ENCODE data around the gene GNB1L.

The GNB1L gene

GRCh38 chr22:19859861-19860510 lies 5.3 kb upstream of the GNB1L start:
- FAIRE-seq: no peak

GRCh38 chr22:19857382-19857781 lies 2.7 kb upstream of the GNB1L start:
- FAIRE-seq: no peak

GRCh38 chr22:19855504-19856409 lies 1.1 kb upstream of the GNB1L start:
- FAIRE-seq: no peak

GRCh38 chr22:19853879-19854777 lies 546 bp downstream of the GNB1L start:
- FAIRE-seq: no peak

- FAIRE-seq: no peak
Measured at GRCh38 chr22:19853058-19853878, 1.4 kb downstream of the GNB1L start.

GRCh38 chr22:19852177-19852781 lies 2.4 kb downstream of the GNB1L start:
- no peak for FAIRE-seq

- FAIRE-seq: no peak
Measured at GRCh38 chr22:19851291-19852176, 3.1 kb downstream of the GNB1L start.

- no peak for FAIRE-seq
Measured at GRCh38 chr22:19850763-19851109, 3.9 kb downstream of the GNB1L start.

GRCh38 chr22:19849835-19850762 lies 4.6 kb downstream of the GNB1L start:
- no peak for FAIRE-seq

GRCh38 chr22:19848298-19849224 lies 6.1 kb downstream of the GNB1L start:
- FAIRE-seq: no peak

GRCh38 chr22:19847345-19847632 lies 7.4 kb downstream of the GNB1L start:
- no peak for FAIRE-seq

- no peak for FAIRE-seq
Measured at GRCh38 chr22:19846620-19847344, 7.9 kb downstream of the GNB1L start.

- no peak for FAIRE-seq
Measured at GRCh38 chr22:19845054-19845722, 9.5 kb downstream of the GNB1L start.

- no peak for FAIRE-seq
Measured at GRCh38 chr22:19844377-19845053, 10.2 kb downstream of the GNB1L start.

GRCh38 chr22:19843857-19844376 lies 10.8 kb downstream of the GNB1L start:
- no peak for FAIRE-seq

- no peak for FAIRE-seq
Measured at GRCh38 chr22:19843107-19843856, 11.4 kb downstream of the GNB1L start.
